Measurements from ENCODE around the gene PTPN9. TPM values are rescaled to one million over a fixed set of nuclear protein-coding genes. Genes with fewer than 3 reads are reported as not detected.

PTPN9 gene
- total RNA-seq, 1 experiment from 2014 or later, result 42.2 TPM

- H3T11ph ChIP-seq (ENCODE audit: low read length), result no peak overlapping the region
- no peak overlapping the region for H2BK12ac ChIP-seq (ENCODE audit: insufficient read length, low read depth, low read length)
- no peak for TF ChIP-seq CTCF (conservative IDR thresholded peaks at IDR 0.05)
- Mint-ChIP-seq H3K27ac (no peak overlapping the region; a peak in 1 of 7 replicates), H3K4me1 (peaks cover 0 to 5% of the 10 kb centered on the region in 2 experiments; a peak in 2 of 4 replicates), H3K27me3 (ENCODE audit: low read depth) (no peaks in the 10 kb centered on the region), H3K36me3 (ENCODE audit: insufficient read depth in 1 of 3, low read depth in 3 of 3) (peaks cover 15 to 56% (median 49%) of the 10 kb centered on the region in 3 experiments; a peak in 6 of 7 replicates), H3K4me3 (no peak overlapping the region), H3K9me3 (no peaks in the 10 kb centered on the region)
- no peaks in the 10 kb centered on the region for H3K4me1 ChIP-seq (ENCODE audit: insufficient read depth, low read length)
- H3K27me3 ChIP-seq (ENCODE audit: insufficient read depth, low read length), result no peaks in the 10 kb centered on the region
- no peak overlapping the region for H3K18ac ChIP-seq (ENCODE audit: insufficient read length, low read depth, low read length)
- no peak overlapping the region for H2BK20ac ChIP-seq (ENCODE audit: low read depth, low read length, poor library complexity, severe bottlenecking)
- no peak overlapping the region for H3K4me2 ChIP-seq (ENCODE audit: insufficient read depth, insufficient read length, low read length)
- peaks cover 6% of the 10 kb centered on the region; the same call in 1 of the 2 replicates for H3K79me2 ChIP-seq (ENCODE audit: insufficient read depth, low read length)
- H2BK5ac ChIP-seq (ENCODE audit: insufficient read length, low read length), result no peak overlapping the region
- H3K9me3 ChIP-seq (ENCODE audit: control insufficient read depth, low read depth, low read length), result no peaks in the 10 kb centered on the region
- peaks cover 10% of the 10 kb centered on the region for H3K79me1 ChIP-seq (ENCODE audit: insufficient read depth, low read depth, low read length, poor library complexity, severe bottlenecking)
- no peak overlapping the region for H3K27ac ChIP-seq (ENCODE audit: insufficient read length, low read depth, low read length)
- H3K14ac ChIP-seq (ENCODE audit: insufficient read depth, low read length), result no peak overlapping the region
- H2AK5ac ChIP-seq (ENCODE audit: insufficient read length, low read length), result no peak overlapping the region
- H3K56ac ChIP-seq (ENCODE audit: insufficient read length, low read depth, low read length), result no peak overlapping the region
- no peaks in the 10 kb centered on the region for H4K20me1 ChIP-seq (ENCODE audit: control insufficient read depth, insufficient read depth, insufficient read length)
- no peaks in the 10 kb centered on the region for H3K23me2 ChIP-seq (ENCODE audit: insufficient read length, low read depth, low read length, poor library complexity, severe bottlenecking)
- no peak overlapping the region for H2BK120ac ChIP-seq (ENCODE audit: low read depth, low read length, poor library complexity, severe bottlenecking)
- no peak overlapping the region for H3K9ac ChIP-seq (ENCODE audit: extremely low read depth, insufficient read length, low read length)
- no peak overlapping the region for H3K4ac ChIP-seq (ENCODE audit: low read depth, low read length)
- no peak overlapping the region for H3K23ac ChIP-seq (ENCODE audit: insufficient read length, low read depth, low read length)
- no CpG with 5 or more reads among the region's 7 CpGs for WGBS (ENCODE audit: extremely low coverage, insufficient read length, low lambda C conversion rate)
- no peak for DNase-seq
- H2BK15ac ChIP-seq (ENCODE audit: low read depth, low read length), result no peak overlapping the region
- H4K8ac ChIP-seq (replicated peaks; ENCODE audit: insufficient read length, low read depth, low read length), result no peak overlapping the region
- H2AFZ ChIP-seq (ENCODE audit: low read length), result no peak overlapping the region
- no peak overlapping the region for H4K5ac ChIP-seq (ENCODE audit: insufficient read length, low read depth, low read length)
- H4K91ac ChIP-seq (ENCODE audit: insufficient read length, low read depth, low read length), result no peak overlapping the region
Observed at GRCh38 chr15:75430259-75430658, 148.9 kb downstream of the PTPN9 start.

Measured in H9 (cell line).